ENCODE data around the gene TNPO2. TPM values are rescaled to one million over a fixed set of nuclear protein-coding genes. Genes with fewer than 3 reads are reported as not detected.
A peak's percentile ranks its signal among the peaks of the same experiment; 100 is the strongest.

The TNPO2 gene
- total and polyA plus RNA-seq, 2 of the 13 experiments (the other 11 are each of a cell fraction or from before 2014, with no cell fraction given), result 31.7 to 61.0 TPM

DNA sequence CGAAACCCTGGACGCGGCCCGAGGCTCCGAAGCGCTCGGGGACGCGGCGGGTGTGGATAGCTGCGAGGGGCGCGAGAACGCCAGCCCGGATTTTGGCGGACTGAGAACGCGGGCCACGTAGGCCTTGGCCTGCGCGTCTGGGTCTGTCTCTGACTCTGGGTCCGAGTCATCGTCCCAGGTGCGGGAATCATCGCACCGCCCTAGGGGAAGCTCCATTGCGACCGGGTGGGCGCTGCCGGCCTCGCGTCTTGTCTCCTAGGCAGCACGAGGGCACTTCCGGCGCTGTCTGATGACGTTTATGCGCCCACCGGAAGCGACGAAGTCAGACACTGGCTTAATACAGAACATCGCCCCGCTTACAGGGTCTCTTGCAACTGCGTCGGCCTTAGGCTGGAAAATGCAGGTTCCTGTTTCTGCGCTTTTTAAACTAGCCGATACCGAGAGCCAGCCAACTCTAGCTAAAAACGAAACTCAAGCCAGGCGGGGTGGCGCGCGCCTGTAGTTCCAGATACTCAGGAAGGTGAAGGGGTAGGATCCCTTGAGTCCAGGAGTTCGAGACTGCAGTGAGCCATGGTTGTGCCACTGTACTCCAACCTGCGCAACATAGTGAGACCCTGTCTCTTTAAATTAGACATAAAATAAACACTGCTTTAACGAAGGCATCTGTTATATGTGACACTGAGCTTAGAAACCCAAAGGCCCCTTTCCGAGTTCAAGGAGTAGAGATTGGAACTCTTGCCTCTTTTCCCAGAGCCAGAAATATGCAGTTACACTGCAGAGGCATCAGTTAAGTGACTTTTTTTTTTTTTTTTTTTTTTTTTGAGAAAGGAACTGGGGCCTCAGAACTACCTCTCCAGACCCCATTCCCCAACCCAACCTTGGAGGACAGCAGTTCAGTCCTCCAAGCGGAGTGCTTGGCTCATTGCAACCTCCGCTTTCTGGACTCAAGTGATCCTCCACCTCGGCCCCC is 27.1 kb downstream of the TNPO2 start, which contains the start of gene FBXW9 (continued):
- TF ChIP-seq REXO4 (CRISPR knock-in tag; IDR thresholded peaks at IDR 0.05; ENCODE audit: borderline replicate concordance), result no peak
- peak; percentile 78; the same call in 1 of the 2 replicates for TF ChIP-seq ZNF891 (CRISPR knock-in tag; IDR thresholded peaks at IDR 0.05)
- peak; percentile 92 for TF ChIP-seq ELF1 (CRISPR knock-in tag; IDR thresholded peaks at IDR 0.05)
- TF ChIP-seq THAP11 (CRISPR knock-in tag; IDR thresholded peaks at IDR 0.05), result peak; percentile 95
- no peak for TF ChIP-seq MAFG (CRISPR knock-in tag; IDR thresholded peaks at IDR 0.05)
- TF ChIP-seq SMYD3 (CRISPR knock-in tag; IDR thresholded peaks at IDR 0.05), result peak; percentile 79; the same call in 1 of the 2 replicates
- TF ChIP-seq, protein P1, sequence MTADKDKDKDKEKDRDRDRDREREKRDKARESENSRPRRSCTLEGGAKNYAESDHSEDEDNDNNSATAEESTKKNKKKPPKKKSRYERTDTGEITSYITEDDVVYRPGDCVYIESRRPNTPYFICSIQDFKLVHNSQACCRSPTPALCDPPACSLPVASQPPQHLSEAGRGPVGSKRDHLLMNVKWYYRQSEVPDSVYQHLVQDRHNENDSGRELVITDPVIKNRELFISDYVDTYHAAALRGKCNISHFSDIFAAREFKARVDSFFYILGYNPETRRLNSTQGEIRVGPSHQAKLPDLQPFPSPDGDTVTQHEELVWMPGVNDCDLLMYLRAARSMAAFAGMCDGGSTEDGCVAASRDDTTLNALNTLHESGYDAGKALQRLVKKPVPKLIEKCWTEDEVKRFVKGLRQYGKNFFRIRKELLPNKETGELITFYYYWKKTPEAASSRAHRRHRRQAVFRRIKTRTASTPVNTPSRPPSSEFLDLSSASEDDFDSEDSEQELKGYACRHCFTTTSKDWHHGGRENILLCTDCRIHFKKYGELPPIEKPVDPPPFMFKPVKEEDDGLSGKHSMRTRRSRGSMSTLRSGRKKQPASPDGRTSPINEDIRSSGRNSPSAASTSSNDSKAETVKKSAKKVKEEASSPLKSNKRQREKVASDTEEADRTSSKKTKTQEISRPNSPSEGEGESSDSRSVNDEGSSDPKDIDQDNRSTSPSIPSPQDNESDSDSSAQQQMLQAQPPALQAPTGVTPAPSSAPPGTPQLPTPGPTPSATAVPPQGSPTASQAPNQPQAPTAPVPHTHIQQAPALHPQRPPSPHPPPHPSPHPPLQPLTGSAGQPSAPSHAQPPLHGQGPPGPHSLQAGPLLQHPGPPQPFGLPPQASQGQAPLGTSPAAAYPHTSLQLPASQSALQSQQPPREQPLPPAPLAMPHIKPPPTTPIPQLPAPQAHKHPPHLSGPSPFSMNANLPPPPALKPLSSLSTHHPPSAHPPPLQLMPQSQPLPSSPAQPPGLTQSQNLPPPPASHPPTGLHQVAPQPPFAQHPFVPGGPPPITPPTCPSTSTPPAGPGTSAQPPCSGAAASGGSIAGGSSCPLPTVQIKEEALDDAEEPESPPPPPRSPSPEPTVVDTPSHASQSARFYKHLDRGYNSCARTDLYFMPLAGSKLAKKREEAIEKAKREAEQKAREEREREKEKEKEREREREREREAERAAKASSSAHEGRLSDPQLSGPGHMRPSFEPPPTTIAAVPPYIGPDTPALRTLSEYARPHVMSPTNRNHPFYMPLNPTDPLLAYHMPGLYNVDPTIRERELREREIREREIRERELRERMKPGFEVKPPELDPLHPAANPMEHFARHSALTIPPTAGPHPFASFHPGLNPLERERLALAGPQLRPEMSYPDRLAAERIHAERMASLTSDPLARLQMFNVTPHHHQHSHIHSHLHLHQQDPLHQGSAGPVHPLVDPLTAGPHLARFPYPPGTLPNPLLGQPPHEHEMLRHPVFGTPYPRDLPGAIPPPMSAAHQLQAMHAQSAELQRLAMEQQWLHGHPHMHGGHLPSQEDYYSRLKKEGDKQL (CRISPR knock-in tag; IDR thresholded peaks at IDR 0.05; ENCODE audit: low read depth), result no peak
- peak; percentile 39 for TF ChIP-seq ASH2L (IDR thresholded peaks at IDR 0.05; ENCODE audit: insufficient read length, low read depth, low read length)
- TF ChIP-seq, protein P2, sequence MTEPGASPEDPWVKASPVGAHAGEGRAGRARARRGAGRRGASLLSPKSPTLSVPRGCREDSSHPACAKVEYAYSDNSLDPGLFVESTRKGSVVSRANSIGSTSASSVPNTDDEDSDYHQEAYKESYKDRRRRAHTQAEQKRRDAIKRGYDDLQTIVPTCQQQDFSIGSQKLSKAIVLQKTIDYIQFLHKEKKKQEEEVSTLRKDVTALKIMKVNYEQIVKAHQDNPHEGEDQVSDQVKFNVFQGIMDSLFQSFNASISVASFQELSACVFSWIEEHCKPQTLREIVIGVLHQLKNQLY (CRISPR knock-in tag; IDR thresholded peaks at IDR 0.05), result no peak; the same call in 1 of the 2 replicates
- TF ChIP-seq GATAD2A (CRISPR knock-in tag; IDR thresholded peaks at IDR 0.05), result peak; percentile 49
- TF ChIP-seq, protein P3, sequence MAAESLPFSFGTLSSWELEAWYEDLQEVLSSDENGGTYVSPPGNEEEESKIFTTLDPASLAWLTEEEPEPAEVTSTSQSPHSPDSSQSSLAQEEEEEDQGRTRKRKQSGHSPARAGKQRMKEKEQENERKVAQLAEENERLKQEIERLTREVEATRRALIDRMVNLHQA (CRISPR knock-in tag; IDR thresholded peaks at IDR 0.05), result no peak
- TF ChIP-seq, protein P4, sequence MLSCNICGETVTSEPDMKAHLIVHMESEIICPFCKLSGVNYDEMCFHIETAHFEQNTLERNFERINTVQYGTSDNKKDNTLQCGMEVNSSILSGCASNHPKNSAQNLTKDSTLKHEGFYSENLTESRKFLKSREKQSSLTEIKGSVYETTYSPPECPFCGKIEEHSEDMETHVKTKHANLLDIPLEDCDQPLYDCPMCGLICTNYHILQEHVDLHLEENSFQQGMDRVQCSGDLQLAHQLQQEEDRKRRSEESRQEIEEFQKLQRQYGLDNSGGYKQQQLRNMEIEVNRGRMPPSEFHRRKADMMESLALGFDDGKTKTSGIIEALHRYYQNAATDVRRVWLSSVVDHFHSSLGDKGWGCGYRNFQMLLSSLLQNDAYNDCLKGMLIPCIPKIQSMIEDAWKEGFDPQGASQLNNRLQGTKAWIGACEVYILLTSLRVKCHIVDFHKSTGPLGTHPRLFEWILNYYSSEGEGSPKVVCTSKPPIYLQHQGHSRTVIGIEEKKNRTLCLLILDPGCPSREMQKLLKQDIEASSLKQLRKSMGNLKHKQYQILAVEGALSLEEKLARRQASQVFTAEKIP (CRISPR knock-in tag; IDR thresholded peaks at IDR 0.05; ENCODE audit: borderline replicate concordance), result no peak
- peak; percentile 90 for TF ChIP-seq SPEN (CRISPR knock-in tag; IDR thresholded peaks at IDR 0.05; ENCODE audit: low read depth)
- 0 out of 2 replicates have a peak, but pooled peaks have one; percentile 73 for TF ChIP-seq NFATC3 (CRISPR knock-in tag; IDR thresholded peaks at IDR 0.05)
- TF ChIP-seq, protein P5, sequence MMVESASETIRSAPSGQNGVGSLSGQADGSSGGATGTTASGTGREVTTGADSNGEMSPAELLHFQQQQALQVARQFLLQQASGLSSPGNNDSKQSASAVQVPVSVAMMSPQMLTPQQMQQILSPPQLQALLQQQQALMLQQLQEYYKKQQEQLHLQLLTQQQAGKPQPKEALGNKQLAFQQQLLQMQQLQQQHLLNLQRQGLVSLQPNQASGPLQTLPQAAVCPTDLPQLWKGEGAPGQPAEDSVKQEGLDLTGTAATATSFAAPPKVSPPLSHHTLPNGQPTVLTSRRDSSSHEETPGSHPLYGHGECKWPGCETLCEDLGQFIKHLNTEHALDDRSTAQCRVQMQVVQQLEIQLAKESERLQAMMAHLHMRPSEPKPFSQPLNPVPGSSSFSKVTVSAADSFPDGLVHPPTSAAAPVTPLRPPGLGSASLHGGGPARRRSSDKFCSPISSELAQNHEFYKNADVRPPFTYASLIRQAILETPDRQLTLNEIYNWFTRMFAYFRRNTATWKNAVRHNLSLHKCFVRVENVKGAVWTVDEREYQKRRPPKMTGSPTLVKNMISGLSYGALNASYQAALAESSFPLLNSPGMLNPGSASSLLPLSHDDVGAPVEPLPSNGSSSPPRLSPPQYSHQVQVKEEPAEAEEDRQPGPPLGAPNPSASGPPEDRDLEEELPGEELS (CRISPR knock-in tag; IDR thresholded peaks at IDR 0.05), result peak; percentile 29; the same call in 1 of the 2 replicates
- TF ChIP-seq ZNF30 (CRISPR knock-in tag; IDR thresholded peaks at IDR 0.05), result no peak
